IPS-NIHi7 (cell line): ENCODE measurements around the gene GLP1R.
"Not testable (repeated sequence)": the region's sequence is repeated elsewhere in the genome, so short reads cannot be mapped to it uniquely, and the experiment has no call there.

Source experiments
- DNase-seq: peaks from one replicate; pipeline ENCODE4 v3.0.0; 2012; ENCODE audit warnings: mixed read lengths; ENCODE audit errors: extremely low spot score

The GLP1R gene

DNA sequence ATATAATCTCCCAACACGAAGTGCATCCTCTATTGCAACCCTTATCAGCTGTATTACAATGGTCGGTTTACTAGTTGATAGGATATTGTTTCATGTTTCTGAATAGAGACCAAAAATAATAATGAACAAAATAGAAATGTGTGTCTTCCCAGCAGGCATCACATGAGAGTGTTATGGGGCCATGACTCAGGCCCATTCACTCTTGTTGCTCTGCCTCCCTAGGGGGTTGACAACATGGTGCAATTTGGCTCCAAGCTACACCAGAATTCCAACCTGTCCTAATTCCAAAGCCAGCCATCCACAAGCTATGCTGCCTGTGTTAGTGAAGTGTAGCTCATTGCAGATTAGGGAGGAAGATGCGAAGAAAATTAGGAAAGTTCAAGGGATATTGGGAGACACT, 79.5 kb downstream of the GLP1R start:
- no peak for DNase-seq

DNA sequence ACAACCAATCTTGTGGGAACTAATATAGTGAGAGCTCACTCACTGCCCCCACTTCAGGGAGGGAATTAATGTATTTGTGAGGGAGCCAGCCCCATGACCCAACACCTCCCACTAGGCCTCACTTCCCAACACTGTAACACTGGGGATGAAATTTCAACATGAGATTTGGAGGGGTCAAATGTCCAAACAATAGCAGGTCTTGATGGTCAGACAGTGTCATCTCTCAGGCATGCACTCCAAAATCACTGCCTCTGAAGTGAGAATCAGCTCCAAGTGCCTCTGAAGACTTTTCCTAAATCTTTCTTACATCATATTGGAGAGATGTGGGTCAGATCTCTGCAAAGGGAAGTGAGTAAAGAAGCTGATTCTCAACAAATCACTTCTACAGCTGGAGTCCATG, 80.3 kb downstream of the GLP1R start:
- no peak for DNase-seq

DNA sequence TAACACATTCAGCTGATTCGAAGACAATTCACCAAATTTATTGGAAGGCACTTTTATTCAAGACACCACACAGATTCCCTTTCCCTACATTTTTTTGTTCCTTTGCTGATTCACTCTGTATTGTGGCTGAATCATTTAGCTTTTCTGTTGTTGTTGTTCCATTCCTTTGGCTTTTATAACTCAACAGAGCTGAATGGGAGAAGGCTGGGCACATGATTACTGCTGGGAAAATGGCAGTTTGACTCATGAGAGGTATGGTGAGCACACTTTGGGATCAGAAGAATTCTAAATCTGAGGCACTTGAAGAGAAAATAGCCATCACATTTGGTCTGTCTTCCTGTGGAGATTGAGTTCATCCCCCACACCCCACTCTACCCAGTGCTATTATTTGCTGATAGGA, 82.1 kb downstream of the GLP1R start:
- no peak for DNase-seq

DNA sequence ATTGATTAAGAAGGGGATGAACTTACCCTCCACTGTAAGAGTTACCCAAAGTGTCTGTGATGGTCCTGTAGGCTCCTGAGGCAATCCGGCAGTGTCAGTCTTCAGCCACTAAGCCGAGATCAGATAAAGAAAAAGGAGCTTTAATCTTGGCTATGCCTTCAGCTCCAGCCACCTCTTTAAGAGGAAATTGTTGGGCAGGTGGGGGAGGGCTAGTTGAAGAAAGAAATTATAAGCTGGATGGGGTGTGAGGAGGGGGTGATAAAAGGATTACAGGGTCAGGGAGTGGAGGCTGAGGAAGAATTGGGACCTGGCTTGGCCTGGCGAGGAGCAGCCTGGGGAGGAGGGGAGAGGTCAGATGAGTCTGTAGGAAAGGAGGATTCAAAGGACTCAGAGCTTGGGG, 86.2 kb downstream of the GLP1R start:
- DNase-seq, result not testable (repeated sequence)

DNA sequence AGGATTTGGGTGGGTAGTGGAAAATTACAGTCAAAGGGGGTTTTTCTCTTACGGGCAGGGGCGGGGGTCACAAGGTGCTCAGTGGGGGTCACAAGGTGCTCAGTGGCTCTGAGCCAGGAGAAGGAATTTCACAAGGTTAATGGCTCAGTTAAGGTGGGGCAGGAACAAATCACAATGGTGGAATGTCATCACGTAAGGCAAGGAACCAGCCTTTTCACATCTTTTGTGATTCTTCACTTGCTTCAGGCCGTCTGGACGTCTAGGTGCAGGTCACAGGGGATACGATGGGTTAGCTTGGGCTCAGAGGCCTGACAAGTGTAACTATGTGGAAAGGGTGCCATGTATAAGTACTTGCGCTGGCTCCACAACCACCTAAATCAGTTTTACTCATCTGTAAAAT, 87.6 kb downstream of the GLP1R start:
- not testable (repeated sequence) for DNase-seq

DNA sequence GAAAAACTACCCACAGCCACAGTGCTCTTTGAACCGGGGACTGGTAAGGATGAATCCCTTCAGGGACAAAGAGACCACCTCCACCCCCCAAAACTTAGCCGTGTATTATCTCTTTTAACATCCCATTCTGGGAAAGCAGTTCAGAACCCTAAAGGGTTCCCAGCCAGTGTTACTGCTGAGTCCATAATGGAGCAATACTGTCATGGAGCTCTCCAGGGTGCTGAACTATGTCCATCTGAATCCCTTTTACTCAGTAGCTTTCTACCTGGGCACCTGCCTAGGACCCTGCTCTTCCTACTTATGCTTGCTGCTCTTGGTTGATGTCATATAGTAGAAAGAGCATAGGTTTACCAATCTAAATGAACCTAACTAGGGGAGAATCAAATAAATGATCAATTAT, 88.7 kb downstream of the GLP1R start:
- peak; percentile 70 for DNase-seq
